Pancreas (tissue), 10 donors: ENCODE measurements around the gene UGT1A7. TPM values are rescaled to one million over a fixed set of nuclear protein-coding genes. Genes with fewer than 3 reads are reported as not detected.

Source experiments
- ATAC-seq, 4 donors: fragments of 200-7000 bp; cut with Tn5 transposase; one replicate each; pipeline versions ENCODE4 v1.8.0 to v1.9.1; 2020; ENCODE audit warnings: mild to moderate bottlenecking in 4 of 4, moderate library complexity in 4 of 4
- DNase-seq, 6 donors: peaks; one replicate each; pipeline ENCODE4 v3.0.0-alpha.2; 2020
- FAIRE-seq: peaks from 2 replicates; lab custom pipeline; 2012; peaks lifted over from hg19 to GRCh38; lab: Jason Lieb, UNC
- H3K27ac ChIP-seq, 4 donors: fragments of 200-600 bp; sonication (generic); 1 replicate in 3 of 4; 2 replicates in 1 of 4; pipeline versions ENCODE4 v1.5.0 to v1.8.0; 2020
- H3K27me3 ChIP-seq, 4 donors: fragments of 200-600 bp; one replicate each; pipeline ENCODE4 v1.8.0; 2021
- H3K36me3 ChIP-seq, 3 donors: fragments of 200-600 bp; sonication (generic) in 1 of 3; one replicate each; pipeline versions ENCODE4 v1.5.0 to v1.8.0; 2020 to 2021
- H3K4me1 ChIP-seq, 3 donors: fragments of 200-600 bp; one replicate each; pipeline ENCODE4 v1.8.0; 2021
- H3K4me3 ChIP-seq, 4 donors: fragments of 200-600 bp; sonication (generic) in 2 of 4; one replicate each; pipeline versions ENCODE4 v1.5.0 to v1.8.0; 2020 to 2021
- H3K9me3 ChIP-seq, 4 donors: fragments of 200-600 bp; one replicate each; pipeline ENCODE4 v1.8.0; 2021
- WGBS, 2 donors: extraction: QIAGEN DNeasy Blood & Tissue Kit; methylation state at CpG; one replicate each; pipeline ENCODE4 v1.1.7; 2013; 5-methylcytosine and 5-hydroxymethylcytosine counted together
- intact Hi-C, 3 donors: fragments of 100-400 bp; cut with DNase I; formaldehyde crosslinking; loops; one replicate each; pipeline versions ENCODE4 v1.11.1 to v1.14.2; 2022
- polyA plus RNA-seq, 2 donors: library from polyadenylated mRNA; stranded (reverse); fragments of 200-250 nt; gene quantifications; one replicate each; pipeline ENCODE4 v1.2.3, GENCODE V29; 2013
- total RNA-seq, 6 donors: library from RNA; stranded (reverse); fragmentation: NEBNext Ultra II Directional in 4 of 6; extraction: Animal tissue kit (Norgen Biotek cat#: 25700) in 4 of 6; gene quantifications; one replicate each; pipeline versions ENCODE4 v1.2.1 to v1.2.4, GENCODE V29; 2021 to 2023
- TF ChIP-seq, protein P1 (sequence below), 4 donors: fragments of 200-600 bp; sonication (generic) in 3 of 4; IDR thresholded peaks; one replicate each; pipeline versions ENCODE4 v1.5.0 to v1.8.0; 2021; ENCODE audit warnings: antibody characterized with exemption in 4 of 4
- donor health status: healthy with polysubstance abuse.
- donor health status: DM: no; HTN: no; CAD: no; lungs with moderate emphysema.
- donor health status: DM: no; HTN: no; CAD: no.
- donor health status: control.
- donor health status: control.
- donor health status: Bipolar disorder and iron deficiency.
- donor health status: DM: yes; HTN: yes; CAD: no.
- donor health status: DM: no; HTN: no; CAD: no.
- donor health status: DM: no; HTN: no; CAD: no.
- donor health status: DM: yes; HTN: yes; CAD: no.

UGT1A7 gene
- total and polyA plus RNA-seq, 8 donors, result not detected

- TF ChIP-seq, protein P1, sequence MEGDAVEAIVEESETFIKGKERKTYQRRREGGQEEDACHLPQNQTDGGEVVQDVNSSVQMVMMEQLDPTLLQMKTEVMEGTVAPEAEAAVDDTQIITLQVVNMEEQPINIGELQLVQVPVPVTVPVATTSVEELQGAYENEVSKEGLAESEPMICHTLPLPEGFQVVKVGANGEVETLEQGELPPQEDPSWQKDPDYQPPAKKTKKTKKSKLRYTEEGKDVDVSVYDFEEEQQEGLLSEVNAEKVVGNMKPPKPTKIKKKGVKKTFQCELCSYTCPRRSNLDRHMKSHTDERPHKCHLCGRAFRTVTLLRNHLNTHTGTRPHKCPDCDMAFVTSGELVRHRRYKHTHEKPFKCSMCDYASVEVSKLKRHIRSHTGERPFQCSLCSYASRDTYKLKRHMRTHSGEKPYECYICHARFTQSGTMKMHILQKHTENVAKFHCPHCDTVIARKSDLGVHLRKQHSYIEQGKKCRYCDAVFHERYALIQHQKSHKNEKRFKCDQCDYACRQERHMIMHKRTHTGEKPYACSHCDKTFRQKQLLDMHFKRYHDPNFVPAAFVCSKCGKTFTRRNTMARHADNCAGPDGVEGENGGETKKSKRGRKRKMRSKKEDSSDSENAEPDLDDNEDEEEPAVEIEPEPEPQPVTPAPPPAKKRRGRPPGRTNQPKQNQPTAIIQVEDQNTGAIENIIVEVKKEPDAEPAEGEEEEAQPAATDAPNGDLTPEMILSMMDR (IDR thresholded peaks at IDR 0.05), result no peak
- ATAC-seq (no peak), FAIRE-seq (no peak), DNase-seq (peak in 2 of 6 donors; percentile 6)
- Histone ChIP-seq H3K9me3 (no peaks in the 10 kb centered on the region), H3K4me1 (no peaks in the 10 kb centered on the region), H3K4me3 (no peak overlapping the region), H3K27me3 (no peaks in the 10 kb centered on the region), H3K27ac (no peak overlapping the region), H3K36me3 (no peaks in the 10 kb centered on the region)
- 57 to 60% methylated on average over 2 of the region's 2 CpGs for WGBS, 2 donors
- intact Hi-C loops, result no loop called here
These were observed 134.6 kb downstream of the UGT1A7 start for GRCh38 chr2:233816334-233816733.

DNA sequence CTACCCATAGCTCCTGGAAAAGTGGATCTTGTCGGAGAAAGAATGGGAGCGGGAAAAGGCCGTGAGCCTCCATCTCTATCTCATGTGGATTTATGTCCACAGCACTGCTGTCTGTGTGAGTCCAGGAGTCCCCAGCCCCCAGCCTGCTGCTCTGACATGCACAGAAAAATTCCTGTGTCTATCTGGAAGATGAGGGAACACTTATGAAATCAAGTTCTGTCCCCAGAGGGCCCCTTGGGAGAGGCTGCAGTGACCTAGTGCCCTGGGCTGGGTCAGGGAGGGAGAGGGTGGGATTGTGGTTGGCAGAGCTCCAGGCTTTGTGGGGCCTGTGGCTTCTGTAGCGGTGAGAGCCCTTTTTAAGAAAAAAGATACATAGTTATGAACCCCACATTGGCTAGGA lies 135.1 kb downstream of the UGT1A7 start:
- TF ChIP-seq, protein P1 (IDR thresholded peaks at IDR 0.05), result no peak
- no peak for ATAC-seq
- intact Hi-C loops, result no loop called here
- Histone ChIP-seq H3K4me1 (no peaks in the 10 kb centered on the region), H3K36me3 (no peaks in the 10 kb centered on the region), H3K27me3 (no peaks in the 10 kb centered on the region), H3K4me3 (no peak overlapping the region), H3K9me3 (no peaks in the 10 kb centered on the region), H3K27ac (no peak overlapping the region)
- peak in 3 of 6 donors; percentile 3 to 19 (median 11) for DNase-seq
- WGBS, 2 donors, result 84 to 86% methylated on average over 4 of the region's 4 CpGs
- FAIRE-seq, result no peak

DNA sequence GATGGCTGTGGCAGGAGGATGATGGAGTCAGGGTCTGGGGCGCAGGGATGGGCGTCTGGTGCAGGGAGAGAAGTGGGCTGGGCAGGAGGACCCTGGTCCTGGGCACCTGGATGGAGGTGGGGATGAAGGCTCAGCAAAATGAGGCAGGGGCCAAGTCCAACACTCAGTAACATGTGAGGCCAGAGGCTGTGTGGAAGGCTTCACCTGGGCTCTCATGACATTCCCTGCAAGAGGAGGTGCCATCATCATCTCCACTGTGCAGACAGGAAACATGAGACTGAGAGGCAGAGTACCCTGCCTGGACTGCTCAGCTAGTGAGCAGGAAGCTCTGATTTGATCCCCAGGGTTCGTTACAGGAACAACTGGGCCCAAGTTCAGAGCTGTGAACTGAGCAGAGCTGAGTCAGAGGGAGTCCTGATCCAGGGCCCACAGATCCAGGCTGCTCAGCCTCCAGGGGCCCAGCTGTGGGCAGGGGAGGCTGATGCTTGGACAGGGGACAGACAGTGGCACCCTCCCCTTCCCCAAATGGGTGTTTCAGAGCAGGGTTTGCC lies 135.7 kb downstream of the UGT1A7 start:
- FAIRE-seq (no peak), DNase-seq (peak in 3 of 6 donors; percentile 4 to 17 (median 8)), ATAC-seq (no peak)
- Histone ChIP-seq H3K4me1 (no peaks in the 10 kb centered on the region), H3K36me3 (no peaks in the 10 kb centered on the region), H3K27ac (no peak overlapping the region), H3K9me3 (no peaks in the 10 kb centered on the region), H3K27me3 (no peaks in the 10 kb centered on the region), H3K4me3 (no peak overlapping the region)
- WGBS, 2 donors, result 75 to 83% methylated on average over 3 of the region's 3 CpGs
- TF ChIP-seq, protein P1 (IDR thresholded peaks at IDR 0.05), result no peak
- intact Hi-C loops, result no loop called here

- WGBS, 2 donors, result 80 to 87% methylated on average over 11 of the region's 11 CpGs
- peak in 3 of 6 donors; percentile 10 to 34 (median 21) for DNase-seq
- no peaks in the 10 kb centered on the region for H3K27me3 ChIP-seq
- no peaks in the 10 kb centered on the region for H3K4me1 ChIP-seq
- no peak overlapping the region for H3K4me3 ChIP-seq
- TF ChIP-seq, protein P1 (IDR thresholded peaks at IDR 0.05), result no peak
- H3K9me3 ChIP-seq, result no peaks in the 10 kb centered on the region
- no peak overlapping the region for H3K27ac ChIP-seq
- intact Hi-C loops, result no loop called here
- H3K36me3 ChIP-seq, result no peaks in the 10 kb centered on the region
- no peak for FAIRE-seq
- ATAC-seq, result no peak
These were observed 136.4 kb downstream of the UGT1A7 start for GRCh38 chr2:233817995-233818638.
